H1 (cell line): ENCODE measurements around the gene RAB26. TPM values are rescaled to one million over a fixed set of nuclear protein-coding genes. Genes with fewer than 3 reads are reported as not detected.
A peak's percentile ranks its signal among the peaks of the same experiment; 100 is the strongest.

Source experiments
- ATF3 ChIP-seq: IDR thresholded peaks from 2 replicates; pipeline ENCODE4 v1.6.1; 2011; ENCODE audit warnings: low read depth, mild to moderate bottlenecking, low read length; ENCODE audit not compliant: insufficient read depth
- BCL11A ChIP-seq, 2 experiments: IDR thresholded peaks; one replicate each; pipeline ENCODE4 v1.6.1; 2011; ENCODE audit warnings: low read depth in 2 of 2, low read length in 2 of 2, mild to moderate bottlenecking in 2 of 2
- CBX8 ChIP-seq: fragments of 300-800, 300-1000 bp; sonication (generic); IDR thresholded peaks from 2 replicates; pipeline ENCODE4 v1.7.1; 2016; ENCODE audit warnings: low read depth, low read length, borderline replicate concordance
- CTCF ChIP-seq, 3 experiments: IDR thresholded peaks; 1 replicate in 2 of 3; 2 replicates in 1 of 3; pipeline versions ENCODE4 v1.5.1 to v1.6.1; 2011; ENCODE audit warnings: low read length in 3 of 3, mild to moderate bottlenecking in 3 of 3, inconsistent platforms in 2 of 3, low read depth in 1 of 3, moderate library complexity in 1 of 3; ENCODE audit not compliant: insufficient read depth in 1 of 3; ENCODE audit errors: control extremely low read depth in 1 of 3
- FOSL1 ChIP-seq: IDR thresholded peaks from 2 replicates; pipeline ENCODE4 v1.6.1; 2011; ENCODE audit warnings: mild to moderate bottlenecking, low read depth, low read length, moderate library complexity; ENCODE audit not compliant: insufficient read depth
- GTF2F1 ChIP-seq: IDR thresholded peaks from 2 replicates; pipeline ENCODE4 v1.6.1; 2012; ENCODE audit warnings: low read depth, low read length, improper control_type of control experiment, borderline replicate concordance
- HDAC2 ChIP-seq, 2 experiments: fragments of 300-600 bp in 1 of 2; sonication (generic) in 1 of 2; IDR thresholded peaks; 2 replicates each; pipeline ENCODE4 v1.6.1; 2011 to 2012; ENCODE audit warnings: low read depth in 2 of 2, low read length in 2 of 2, mild to moderate bottlenecking in 2 of 2, moderate library complexity in 2 of 2, borderline replicate concordance in 1 of 2, inconsistent platforms in 1 of 2
- HDAC6 ChIP-seq: IDR thresholded peaks from one replicate; pipeline ENCODE4 v1.7.1; 2012; ENCODE audit warnings: low read depth, mild to moderate bottlenecking, inconsistent platforms, low read length, moderate library complexity
- MAFK ChIP-seq: IDR thresholded peaks from 2 replicates; pipeline ENCODE4 v1.6.1; 2012; ENCODE audit warnings: low read depth, mild to moderate bottlenecking, improper control_type of control experiment, low read length
- MAX ChIP-seq: IDR thresholded peaks from 2 replicates; pipeline ENCODE4 v1.6.1; 2012; ENCODE audit warnings: inconsistent platforms
- NANOG ChIP-seq: IDR thresholded peaks from 2 replicates; pipeline ENCODE4 v1.6.1; 2011; ENCODE audit warnings: low read length, low read depth, mild to moderate bottlenecking, inconsistent platforms; ENCODE audit not compliant: insufficient read depth, poor library complexity, severe bottlenecking
- PHF8 ChIP-seq: fragments of 200-600 bp; sonication (generic); conservative IDR thresholded peaks from 2 replicates; pipeline ENCODE4 v1.7.1; 2012; ENCODE audit warnings: low read depth, mild to moderate bottlenecking, inconsistent platforms, low read length, moderate library complexity
- POLR2A ChIP-seq, 2 experiments: IDR thresholded peaks; 1 replicate in 1 of 2; 2 replicates in 1 of 2; pipeline ENCODE4 v1.6.1; 2011; ENCODE audit warnings: low read depth in 2 of 2, low read length in 2 of 2, mild to moderate bottlenecking in 2 of 2; ENCODE audit errors: control extremely low read depth in 1 of 2
- RFX5 ChIP-seq: IDR thresholded peaks from 2 replicates; pipeline ENCODE4 v1.6.1; 2011; ENCODE audit warnings: low read depth, low read length, improper control_type of control experiment, borderline replicate concordance
- RXRA ChIP-seq: IDR thresholded peaks from 2 replicates; pipeline ENCODE4 v1.6.1; 2011; ENCODE audit warnings: low read depth, mild to moderate bottlenecking, low read length, moderate library complexity; ENCODE audit not compliant: insufficient read depth
- SIN3A ChIP-seq, 2 experiments: IDR thresholded peaks in 1 of 2; conservative IDR thresholded peaks in 1 of 2; 2 replicates each; pipeline ENCODE4 v1.6.1; 2011 to 2012; ENCODE audit warnings: low read length in 2 of 2, improper control_type of control experiment in 1 of 2, low read depth in 1 of 2, mild to moderate bottlenecking in 1 of 2
- SP1 ChIP-seq: IDR thresholded peaks from 2 replicates; pipeline ENCODE4 v1.6.1; 2011; ENCODE audit warnings: low read depth, low read length
- SUZ12 ChIP-seq: fragments of 200-600 bp; sonication (generic); IDR thresholded peaks from 2 replicates; pipeline ENCODE4 v1.6.1; 2012; ENCODE audit warnings: mild to moderate bottlenecking, inconsistent platforms, low read length, moderate library complexity, mixed read lengths
- TBP ChIP-seq: IDR thresholded peaks from 2 replicates; pipeline ENCODE4 v1.6.1; 2011; ENCODE audit warnings: low read depth, low read length, improper control_type of control experiment
- polyA plus RNA-seq, 7 experiments: library from polyadenylated mRNA; depleted of rRNA in 3 of 7; stranded (reverse) in 5 of 7; unstranded in 2 of 7; fragments of >200 nt in 5 of 7; fragments of 200-250 nt in 2 of 7; gene quantifications; 1 replicate in 5 of 7; 2 replicates in 1 of 7; 4 replicates in 1 of 7; pipeline versions ENCODE4 v1.2.1 to v1.2.3, GENCODE V29; 2011 to 2013; ENCODE audit warnings: missing spikeins in 2 of 7, mixed read lengths in 2 of 7
- total RNA-seq: library from RNA; stranded (reverse); fragmentation: NEBNext Ultra II Directional; extraction: Animal tissue kit (Norgen Biotek cat#: 25700); gene quantifications from 2 replicates; pipeline ENCODE4 v1.2.1, GENCODE V29; 2021

The RAB26 gene
- total and polyA plus RNA-seq, 2 of the 8 experiments (the other 6 are each of a cell fraction or from before 2014, with no cell fraction given): 4.3 to 5.4 TPM

GRCh38 chr16:2155091-2155950, 6.9 kb downstream of the RAB26 start, which contains the start of gene TRAF7 (continued):
- TF ChIP-seq CTCF (IDR thresholded peaks at IDR 0.05; ENCODE audit: control extremely low read depth in 1 of 3, insufficient read depth in 1 of 3, low read depth in 1 of 3, low read length in 3 of 3) (no peak; a peak in 1 of 4 replicates), RXRA (no peak), SUZ12 (no peak), HDAC6 (no peak), SIN3A (conservative IDR thresholded peaks at IDR 0.05 in 1 of 2, IDR thresholded peaks at IDR 0.05 in 1 of 2; ENCODE audit: low read depth in 1 of 2, low read length in 2 of 2) (peak; percentile 85 to 93), NANOG (peak; percentile 38), PHF8 (peak; percentile 95), MAFK (no peak), CBX8 (no peak), MAX (peak; percentile 87), FOSL1 (no peak), POLR2A (IDR thresholded peaks at IDR 0.05; ENCODE audit: control extremely low read depth in 1 of 2, low read depth in 2 of 2, low read length in 2 of 2) (peak in 1 of 2 experiments; percentile 100; a peak in 2 of 3 replicates), ATF3 (0 out of 2 replicates have a peak, but pooled peaks have one; percentile 57), SP1 (peak; percentile 93), RFX5 (no peak; the same call in 1 of the 2 replicates), TBP (peak; percentile 99), GTF2F1 (peak; percentile 97), HDAC2 (IDR thresholded peaks at IDR 0.05; ENCODE audit: borderline replicate concordance in 1 of 2, low read depth in 2 of 2, low read length in 2 of 2) (peak in 1 of 2 experiments; percentile 89; a peak in 1 of 4 replicates), BCL11A (IDR thresholded peaks at IDR 0.05; ENCODE audit: low read depth in 2 of 2, low read length in 2 of 2) (no peak)
